Ectodermal cell (in vitro differentiated cells): ENCODE data around the gene FMO5.

Experiments
- H3K27ac ChIP-seq: 2 replicates; pipeline ENCODE4 v1.7.0; 2013; ENCODE audit warnings: mild to moderate bottlenecking, low read depth, low read length; ENCODE audit not compliant: insufficient read depth, poor library complexity, severe bottlenecking
- H3K27me3 ChIP-seq: 2 replicates; pipeline ENCODE4 v1.7.0; 2013; ENCODE audit warnings: mild to moderate bottlenecking, low read length; ENCODE audit not compliant: insufficient read depth, control insufficient read depth, poor library complexity, severe bottlenecking
- H3K36me3 ChIP-seq: one replicate; pipeline ENCODE4 v1.7.0; 2013; ENCODE audit warnings: low read length; ENCODE audit not compliant: control insufficient read depth, insufficient read depth
- H3K4me1 ChIP-seq: one replicate; pipeline ENCODE4 v1.7.0; 2013; ENCODE audit warnings: low read length; ENCODE audit not compliant: control insufficient read depth, insufficient read depth
- H3K4me3 ChIP-seq: 2 replicates; pipeline ENCODE4 v1.7.0; 2013; ENCODE audit warnings: low read depth, low read length, control low read depth; ENCODE audit not compliant: insufficient read depth
- H3K9me3 ChIP-seq: 2 replicates; pipeline ENCODE4 v1.7.0; 2013; ENCODE audit warnings: mild to moderate bottlenecking, low read length, moderate library complexity; ENCODE audit not compliant: control insufficient read depth
- WGBS, 2 experiments: methylation state at CpG; one replicate each; pipeline ENCODE4 v1.1.7; 2013; ENCODE audit warnings: missing lambda C conversion rate in 2 of 2; 5-methylcytosine and 5-hydroxymethylcytosine counted together

Gene FMO5

GRCh38 chr1:147152772-147153171, 72.4 kb downstream of the FMO5 start:
- H3K9me3 ChIP-seq: no peaks in the 10 kb centered on the region
- H3K4me3 ChIP-seq: no peak overlapping the region
- no peaks in the 10 kb centered on the region for H3K27me3 ChIP-seq
- no peaks in the 10 kb centered on the region for H3K36me3 ChIP-seq
- no peak overlapping the region for H3K27ac ChIP-seq
- no peaks in the 10 kb centered on the region for H3K4me1 ChIP-seq
- 89 to 93% methylated on average over 3 of the region's 3 CpGs for WGBS, 2 experiments

DNA sequence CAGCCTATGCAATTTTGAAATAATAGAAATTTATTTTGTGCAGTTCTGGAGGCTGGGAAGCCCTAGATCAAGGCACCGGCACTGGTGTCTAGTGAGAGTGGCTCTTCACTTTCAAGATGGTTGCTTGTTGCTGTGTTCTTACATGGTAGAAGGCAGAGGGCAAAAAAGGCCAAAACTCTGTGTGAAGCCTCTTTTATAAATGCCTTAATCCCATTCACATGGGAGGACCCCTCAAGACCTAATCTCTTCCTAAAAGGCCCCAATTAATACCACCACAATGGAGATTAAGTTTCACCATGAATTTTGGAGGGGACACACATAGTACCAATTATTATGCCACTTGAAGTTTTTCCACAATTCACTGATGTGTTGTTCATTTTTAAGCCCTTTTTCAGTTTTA, 73.9 kb downstream of the FMO5 start:
- no peaks in the 10 kb centered on the region for H3K27me3 ChIP-seq
- H3K36me3 ChIP-seq: no peaks in the 10 kb centered on the region
- 61 to 68% methylated on average over 1 of the region's 1 CpG for WGBS, 2 experiments
- H3K4me1 ChIP-seq: no peaks in the 10 kb centered on the region
- H3K9me3 ChIP-seq: no peaks in the 10 kb centered on the region
- no peak overlapping the region for H3K27ac ChIP-seq
- H3K4me3 ChIP-seq: no peak overlapping the region

DNA sequence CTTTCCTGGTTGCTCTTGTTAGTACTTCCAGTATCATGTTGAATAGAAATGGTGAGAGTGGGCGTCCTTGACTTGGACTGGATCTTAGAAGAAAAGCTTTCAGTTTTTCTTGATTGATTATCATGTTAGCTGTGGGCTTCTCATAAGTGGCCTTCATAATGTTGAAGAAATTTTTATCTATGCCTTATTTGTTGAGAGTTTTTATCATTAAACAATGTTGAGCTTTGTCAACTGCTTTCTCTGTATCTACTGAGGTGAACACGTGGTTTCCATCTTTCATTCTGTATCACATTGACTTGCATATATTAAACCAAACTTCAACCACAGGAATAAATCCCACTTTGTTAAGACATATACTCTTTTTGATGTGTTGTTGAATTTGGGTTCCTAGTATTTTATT, 82.3 kb downstream of the FMO5 start:
- H3K4me1 ChIP-seq: no peaks in the 10 kb centered on the region
- no peak overlapping the region for H3K27ac ChIP-seq
- WGBS, 2 experiments: 94 to 100% methylated on average over 1 to 2 of the region's 2 CpGs
- H3K27me3 ChIP-seq: no peaks in the 10 kb centered on the region
- no peak overlapping the region for H3K4me3 ChIP-seq
- H3K9me3 ChIP-seq: no peaks in the 10 kb centered on the region
- no peaks in the 10 kb centered on the region for H3K36me3 ChIP-seq
